ENCODE results near the gene GABPB2.

DNA sequence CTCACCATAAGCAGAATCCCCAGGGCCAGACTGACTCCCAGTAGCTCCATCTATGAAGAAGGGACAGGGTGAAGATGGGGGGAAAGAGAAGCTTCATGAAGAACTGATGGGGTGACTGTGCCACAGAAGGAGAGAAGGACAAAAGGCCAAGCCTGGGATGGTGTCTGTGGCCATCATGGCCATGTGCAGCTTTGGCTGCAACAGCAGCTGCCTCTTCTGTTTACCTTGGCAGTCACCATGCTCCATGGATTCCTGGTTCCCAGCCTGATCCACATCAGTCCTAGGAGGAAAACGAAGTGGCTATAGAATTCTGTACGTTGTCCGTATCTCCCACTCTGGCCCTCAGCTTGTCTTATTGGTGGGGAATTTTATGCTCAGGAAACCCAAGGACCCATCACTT is 63.8 kb downstream of the GABPB2 start:
- TF ChIP-seq, protein P1, sequence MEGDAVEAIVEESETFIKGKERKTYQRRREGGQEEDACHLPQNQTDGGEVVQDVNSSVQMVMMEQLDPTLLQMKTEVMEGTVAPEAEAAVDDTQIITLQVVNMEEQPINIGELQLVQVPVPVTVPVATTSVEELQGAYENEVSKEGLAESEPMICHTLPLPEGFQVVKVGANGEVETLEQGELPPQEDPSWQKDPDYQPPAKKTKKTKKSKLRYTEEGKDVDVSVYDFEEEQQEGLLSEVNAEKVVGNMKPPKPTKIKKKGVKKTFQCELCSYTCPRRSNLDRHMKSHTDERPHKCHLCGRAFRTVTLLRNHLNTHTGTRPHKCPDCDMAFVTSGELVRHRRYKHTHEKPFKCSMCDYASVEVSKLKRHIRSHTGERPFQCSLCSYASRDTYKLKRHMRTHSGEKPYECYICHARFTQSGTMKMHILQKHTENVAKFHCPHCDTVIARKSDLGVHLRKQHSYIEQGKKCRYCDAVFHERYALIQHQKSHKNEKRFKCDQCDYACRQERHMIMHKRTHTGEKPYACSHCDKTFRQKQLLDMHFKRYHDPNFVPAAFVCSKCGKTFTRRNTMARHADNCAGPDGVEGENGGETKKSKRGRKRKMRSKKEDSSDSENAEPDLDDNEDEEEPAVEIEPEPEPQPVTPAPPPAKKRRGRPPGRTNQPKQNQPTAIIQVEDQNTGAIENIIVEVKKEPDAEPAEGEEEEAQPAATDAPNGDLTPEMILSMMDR (conservative IDR thresholded peaks at IDR 0.05; ENCODE audit: low read depth in 2 of 2): no peak
- no peak for TF ChIP-seq EZH2 (IDR thresholded peaks at IDR 0.05; ENCODE audit: low read depth, unreplicated experiment)
- TF ChIP-seq POLR2AphosphoS5 (IDR thresholded peaks at IDR 0.05; ENCODE audit: low read depth): no peak
- TF ChIP-seq NANOG (IDR thresholded peaks at IDR 0.05; ENCODE audit: borderline replicate concordance): no peak
- TF ChIP-seq, protein P2, sequence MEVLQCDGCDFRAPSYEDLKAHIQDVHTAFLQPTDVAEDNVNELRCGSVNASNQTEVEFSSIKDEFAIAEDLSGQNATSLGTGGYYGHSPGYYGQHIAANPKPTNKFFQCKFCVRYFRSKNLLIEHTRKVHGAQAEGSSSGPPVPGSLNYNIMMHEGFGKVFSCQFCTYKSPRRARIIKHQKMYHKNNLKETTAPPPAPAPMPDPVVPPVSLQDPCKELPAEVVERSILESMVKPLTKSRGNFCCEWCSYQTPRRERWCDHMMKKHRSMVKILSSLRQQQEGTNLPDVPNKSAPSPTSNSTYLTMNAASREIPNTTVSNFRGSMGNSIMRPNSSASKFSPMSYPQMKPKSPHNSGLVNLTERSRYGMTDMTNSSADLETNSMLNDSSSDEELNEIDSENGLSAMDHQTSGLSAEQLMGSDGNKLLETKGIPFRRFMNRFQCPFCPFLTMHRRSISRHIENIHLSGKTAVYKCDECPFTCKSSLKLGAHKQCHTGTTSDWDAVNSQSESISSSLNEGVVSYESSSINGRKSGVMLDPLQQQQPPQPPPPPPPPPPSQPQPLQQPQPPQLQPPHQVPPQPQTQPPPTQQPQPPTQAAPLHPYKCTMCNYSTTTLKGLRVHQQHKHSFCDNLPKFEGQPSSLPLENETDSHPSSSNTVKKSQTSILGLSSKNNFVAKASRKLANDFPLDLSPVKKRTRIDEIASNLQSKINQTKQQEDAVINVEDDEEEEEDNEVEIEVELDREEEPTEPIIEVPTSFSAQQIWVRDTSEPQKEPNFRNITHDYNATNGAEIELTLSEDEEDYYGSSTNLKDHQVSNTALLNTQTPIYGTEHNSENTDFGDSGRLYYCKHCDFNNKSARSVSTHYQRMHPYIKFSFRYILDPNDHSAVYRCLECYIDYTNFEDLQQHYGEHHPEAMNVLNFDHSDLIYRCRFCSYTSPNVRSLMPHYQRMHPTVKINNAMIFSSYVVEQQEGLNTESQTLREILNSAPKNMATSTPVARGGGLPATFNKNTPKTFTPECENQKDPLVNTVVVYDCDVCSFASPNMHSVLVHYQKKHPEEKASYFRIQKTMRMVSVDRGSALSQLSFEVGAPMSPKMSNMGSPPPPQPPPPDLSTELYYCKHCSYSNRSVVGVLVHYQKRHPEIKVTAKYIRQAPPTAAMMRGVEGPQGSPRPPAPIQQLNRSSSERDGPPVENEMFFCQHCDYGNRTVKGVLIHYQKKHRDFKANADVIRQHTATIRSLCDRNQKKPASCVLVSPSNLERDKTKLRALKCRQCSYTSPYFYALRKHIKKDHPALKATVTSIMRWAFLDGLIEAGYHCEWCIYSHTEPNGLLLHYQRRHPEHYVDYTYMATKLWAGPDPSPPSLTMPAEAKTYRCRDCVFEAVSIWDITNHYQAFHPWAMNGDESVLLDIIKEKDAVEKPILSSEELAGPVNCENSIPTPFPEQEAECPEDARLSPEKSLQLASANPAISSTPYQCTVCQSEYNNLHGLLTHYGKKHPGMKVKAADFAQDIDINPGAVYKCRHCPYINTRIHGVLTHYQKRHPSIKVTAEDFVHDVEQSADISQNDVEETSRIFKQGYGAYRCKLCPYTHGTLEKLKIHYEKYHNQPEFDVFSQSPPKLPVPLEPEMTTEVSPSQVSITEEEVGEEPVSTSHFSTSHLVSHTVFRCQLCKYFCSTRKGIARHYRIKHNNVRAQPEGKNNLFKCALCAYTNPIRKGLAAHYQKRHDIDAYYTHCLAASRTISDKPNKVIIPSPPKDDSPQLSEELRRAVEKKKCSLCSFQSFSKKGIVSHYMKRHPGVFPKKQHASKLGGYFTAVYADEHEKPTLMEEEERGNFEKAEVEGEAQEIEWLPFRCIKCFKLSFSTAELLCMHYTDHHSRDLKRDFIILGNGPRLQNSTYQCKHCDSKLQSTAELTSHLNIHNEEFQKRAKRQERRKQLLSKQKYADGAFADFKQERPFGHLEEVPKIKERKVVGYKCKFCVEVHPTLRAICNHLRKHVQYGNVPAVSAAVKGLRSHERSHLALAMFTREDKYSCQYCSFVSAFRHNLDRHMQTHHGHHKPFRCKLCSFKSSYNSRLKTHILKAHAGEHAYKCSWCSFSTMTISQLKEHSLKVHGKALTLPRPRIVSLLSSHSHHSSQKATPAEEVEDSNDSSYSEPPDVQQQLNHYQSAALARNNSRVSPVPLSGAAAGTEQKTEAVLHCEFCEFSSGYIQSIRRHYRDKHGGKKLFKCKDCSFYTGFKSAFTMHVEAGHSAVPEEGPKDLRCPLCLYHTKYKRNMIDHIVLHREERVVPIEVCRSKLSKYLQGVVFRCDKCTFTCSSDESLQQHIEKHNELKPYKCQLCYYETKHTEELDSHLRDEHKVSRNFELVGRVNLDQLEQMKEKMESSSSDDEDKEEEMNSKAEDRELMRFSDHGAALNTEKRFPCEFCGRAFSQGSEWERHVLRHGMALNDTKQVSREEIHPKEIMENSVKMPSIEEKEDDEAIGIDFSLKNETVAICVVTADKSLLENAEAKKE (CRISPR knock-in tag; IDR thresholded peaks at IDR 0.05): no peak

Measured in GM23338 (cell line).